ENCODE data around the gene HS2ST1. TPM values are rescaled to one million over a fixed set of nuclear protein-coding genes. Genes with fewer than 3 reads are reported as not detected.

Gene HS2ST1
- total RNA-seq, 3 donors from 2014 or later = 20.9 to 24.5 (median 21.7) TPM

GRCh38 chr1:87086120-87086519, 171.7 kb downstream of the HS2ST1 start:
- no peak for ATAC-seq
- TF ChIP-seq, protein P1, sequence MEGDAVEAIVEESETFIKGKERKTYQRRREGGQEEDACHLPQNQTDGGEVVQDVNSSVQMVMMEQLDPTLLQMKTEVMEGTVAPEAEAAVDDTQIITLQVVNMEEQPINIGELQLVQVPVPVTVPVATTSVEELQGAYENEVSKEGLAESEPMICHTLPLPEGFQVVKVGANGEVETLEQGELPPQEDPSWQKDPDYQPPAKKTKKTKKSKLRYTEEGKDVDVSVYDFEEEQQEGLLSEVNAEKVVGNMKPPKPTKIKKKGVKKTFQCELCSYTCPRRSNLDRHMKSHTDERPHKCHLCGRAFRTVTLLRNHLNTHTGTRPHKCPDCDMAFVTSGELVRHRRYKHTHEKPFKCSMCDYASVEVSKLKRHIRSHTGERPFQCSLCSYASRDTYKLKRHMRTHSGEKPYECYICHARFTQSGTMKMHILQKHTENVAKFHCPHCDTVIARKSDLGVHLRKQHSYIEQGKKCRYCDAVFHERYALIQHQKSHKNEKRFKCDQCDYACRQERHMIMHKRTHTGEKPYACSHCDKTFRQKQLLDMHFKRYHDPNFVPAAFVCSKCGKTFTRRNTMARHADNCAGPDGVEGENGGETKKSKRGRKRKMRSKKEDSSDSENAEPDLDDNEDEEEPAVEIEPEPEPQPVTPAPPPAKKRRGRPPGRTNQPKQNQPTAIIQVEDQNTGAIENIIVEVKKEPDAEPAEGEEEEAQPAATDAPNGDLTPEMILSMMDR (IDR thresholded peaks at IDR 0.05) = no peak

DNA sequence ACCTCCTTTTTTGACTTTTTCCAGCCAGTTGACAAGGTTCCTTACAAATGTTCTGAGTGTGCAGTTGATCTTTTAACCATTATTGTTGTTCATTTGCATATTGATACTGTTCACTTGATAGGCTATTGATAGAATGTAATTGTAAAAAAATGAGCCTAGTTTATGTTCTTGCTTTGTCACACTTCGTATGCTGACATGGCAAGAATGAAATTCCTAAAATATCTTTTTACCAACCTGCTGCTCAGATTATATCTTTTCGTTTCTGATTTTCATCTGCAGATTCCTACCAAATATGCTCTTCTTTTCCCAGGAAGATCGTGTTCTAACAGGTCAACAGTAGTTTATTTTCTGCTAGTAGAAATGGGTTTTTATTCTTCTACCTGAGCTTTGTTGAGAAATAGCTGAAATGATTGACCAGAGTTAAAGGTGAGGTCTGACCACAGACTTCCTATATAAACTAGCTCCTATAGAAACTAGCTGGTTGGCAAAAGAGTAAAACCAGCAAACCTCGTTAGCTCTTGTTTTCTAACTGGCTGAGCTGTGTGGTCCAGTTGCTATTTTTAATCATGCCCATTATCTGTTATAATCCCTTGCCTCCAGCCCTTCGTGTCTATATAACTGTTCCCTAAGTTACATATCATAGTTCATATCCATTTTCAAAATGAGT, 174.8 kb downstream of the HS2ST1 start:
- no peaks in the 10 kb centered on the region for H3K36me3 ChIP-seq (ENCODE audit: low read depth)
- DNase-seq (no peak), ATAC-seq (no peak)
- intact Hi-C loops (cut with DNase I, micrococcal nuclease) = no loop called here
- H3K9me3 ChIP-seq = no peaks in the 10 kb centered on the region
- H3K4me3 ChIP-seq = no peak overlapping the region
- no peaks in the 10 kb centered on the region for H3K4me1 ChIP-seq (ENCODE audit: low read depth)
- TF ChIP-seq, protein P1 (IDR thresholded peaks at IDR 0.05) = no peak

More at GRCh38 chr1:87086120-87086519, 171.7 kb downstream of the HS2ST1 start:
- H3K4me3 ChIP-seq = no peak overlapping the region
- no peaks in the 10 kb centered on the region for H3K9me3 ChIP-seq
- H3K36me3 ChIP-seq (ENCODE audit: low read depth) = no peaks in the 10 kb centered on the region
- intact Hi-C loops (cut with DNase I, micrococcal nuclease) = no loop called here
- no peaks in the 10 kb centered on the region for H3K4me1 ChIP-seq (ENCODE audit: low read depth)
- no peak for DNase-seq

GRCh38 chr1:87089823-87090222, 175.4 kb downstream of the HS2ST1 start:
- no peak overlapping the region for H3K4me3 ChIP-seq
- no peaks in the 10 kb centered on the region for H3K4me1 ChIP-seq (ENCODE audit: low read depth)
- TF ChIP-seq, protein P1 (IDR thresholded peaks at IDR 0.05) = no peak
- intact Hi-C loops (cut with DNase I, micrococcal nuclease) = no loop called here
- DNase-seq (no peak), ATAC-seq (no peak)
- no peaks in the 10 kb centered on the region for H3K36me3 ChIP-seq (ENCODE audit: low read depth)
- H3K9me3 ChIP-seq = no peaks in the 10 kb centered on the region

DNA sequence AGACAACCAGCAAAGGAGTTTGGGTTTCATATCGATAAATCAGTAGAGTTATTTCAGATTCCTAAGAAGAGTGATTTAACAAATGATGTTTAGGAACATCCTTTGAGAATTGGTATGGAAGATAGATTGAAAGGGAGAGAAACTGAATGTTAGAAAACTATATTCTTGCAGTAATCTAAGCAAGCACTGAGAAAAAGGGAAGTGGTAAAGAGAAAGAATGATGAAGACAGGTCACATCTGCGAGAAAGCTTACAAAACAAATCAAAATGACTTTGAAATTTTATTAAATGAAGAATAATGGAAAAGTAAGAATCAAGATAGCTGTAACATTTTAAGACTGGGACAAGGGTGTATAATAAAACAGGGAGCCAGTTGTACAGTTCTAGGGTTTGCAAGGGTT, 177.0 kb downstream of the HS2ST1 start:
- H3K4me1 ChIP-seq (ENCODE audit: low read depth) = no peaks in the 10 kb centered on the region
- intact Hi-C loops (cut with DNase I, micrococcal nuclease) = no loop called here
- TF ChIP-seq, protein P1 (IDR thresholded peaks at IDR 0.05) = no peak
- H3K4me3 ChIP-seq = no peak overlapping the region
- H3K9me3 ChIP-seq = no peaks in the 10 kb centered on the region
- no peaks in the 10 kb centered on the region for H3K36me3 ChIP-seq (ENCODE audit: low read depth)
- DNase-seq (no peak), ATAC-seq (no peak)

DNA sequence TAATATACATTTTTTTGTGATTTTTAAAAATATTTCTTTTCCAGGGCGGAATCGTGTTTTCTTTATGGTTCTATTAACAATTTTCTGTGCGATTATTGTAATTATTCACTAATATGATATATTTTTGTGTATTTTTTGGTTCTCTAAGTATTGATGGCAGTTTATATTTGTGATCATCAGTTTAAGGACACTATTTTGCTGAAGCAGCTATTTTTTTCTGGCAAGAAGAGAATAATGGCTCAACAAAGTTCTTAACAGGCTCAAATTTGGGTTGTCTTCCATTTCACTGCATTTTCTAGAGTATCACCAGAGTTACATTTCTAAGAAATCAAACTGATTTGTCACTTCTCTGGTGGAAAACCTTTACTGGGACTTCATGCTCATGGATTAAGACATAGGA, 178.4 kb downstream of the HS2ST1 start:
- H3K36me3 ChIP-seq (ENCODE audit: low read depth) = no peaks in the 10 kb centered on the region
- no peaks in the 10 kb centered on the region for H3K4me1 ChIP-seq (ENCODE audit: low read depth)
- TF ChIP-seq, protein P1 (IDR thresholded peaks at IDR 0.05) = no peak
- no peaks in the 10 kb centered on the region for H3K9me3 ChIP-seq
- no peak for ATAC-seq
- intact Hi-C loops (cut with DNase I, micrococcal nuclease) = no loop called here
- no peak for DNase-seq
- H3K4me3 ChIP-seq = no peak overlapping the region

- no peak overlapping the region for H3K4me3 ChIP-seq
- H3K4me1 ChIP-seq (ENCODE audit: low read depth) = no peaks in the 10 kb centered on the region
- TF ChIP-seq, protein P1 (IDR thresholded peaks at IDR 0.05) = no peak
- ATAC-seq (no peak), DNase-seq (no peak)
- intact Hi-C loops (cut with DNase I, micrococcal nuclease) = no loop called here
- no peaks in the 10 kb centered on the region for H3K36me3 ChIP-seq (ENCODE audit: low read depth)
- no peaks in the 10 kb centered on the region for H3K9me3 ChIP-seq
Observed at GRCh38 chr1:87093286-87093685, 178.9 kb downstream of the HS2ST1 start.

Data from mucosa of descending colon (tissue), 3 donors.